ENCODE results near the gene AGMAT.
"Not testable (repeated sequence)": the region's sequence is repeated elsewhere in the genome, so short reads cannot be mapped to it uniquely, and the experiment has no call there.

Gene AGMAT

DNA sequence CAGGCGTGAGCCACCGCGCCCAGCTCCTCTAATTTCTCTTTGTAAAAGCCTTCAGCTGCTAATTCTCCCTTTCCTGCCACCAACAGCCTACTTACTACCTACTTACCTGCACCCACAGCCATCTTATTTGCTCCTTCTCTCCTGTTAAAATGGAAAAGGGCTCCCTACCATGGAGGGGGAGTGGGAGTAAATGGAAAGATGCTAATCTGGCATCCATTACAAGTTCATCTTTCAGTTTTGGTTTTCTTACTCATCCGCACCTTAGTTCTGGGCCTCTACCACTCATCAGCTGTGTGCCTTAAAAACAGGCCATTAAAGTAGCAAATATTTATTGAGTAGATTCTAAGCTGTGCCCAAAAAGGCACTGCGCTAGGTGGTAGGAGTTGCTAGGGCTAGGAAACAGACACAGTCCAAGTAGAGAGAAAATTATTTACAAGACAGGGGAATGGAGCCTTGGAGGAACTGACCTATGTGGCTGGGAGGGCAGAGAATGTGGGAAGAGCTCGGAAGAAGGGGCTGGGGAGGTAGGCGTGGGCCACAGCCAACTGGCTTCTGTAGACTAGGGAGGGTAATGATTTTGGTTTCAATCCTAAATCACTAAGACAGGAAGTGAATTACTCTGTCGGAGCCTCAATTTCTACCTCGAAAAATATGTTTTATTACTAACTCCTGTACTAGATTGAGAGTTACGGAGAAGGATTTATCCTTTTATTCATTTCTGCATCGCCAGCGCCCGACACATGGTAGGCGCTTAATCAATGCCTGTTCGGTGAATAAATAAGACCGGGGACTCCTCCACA, 31.7 kb upstream of the AGMAT start:
- no peak for DNase-seq (ENCODE audit: low read depth in 3 of 3)

- DNase-seq (ENCODE audit: low read depth in 3 of 3) = no peak
Observed at GRCh38 chr1:15610167-15610566, 25.3 kb upstream of the AGMAT start.

DNA sequence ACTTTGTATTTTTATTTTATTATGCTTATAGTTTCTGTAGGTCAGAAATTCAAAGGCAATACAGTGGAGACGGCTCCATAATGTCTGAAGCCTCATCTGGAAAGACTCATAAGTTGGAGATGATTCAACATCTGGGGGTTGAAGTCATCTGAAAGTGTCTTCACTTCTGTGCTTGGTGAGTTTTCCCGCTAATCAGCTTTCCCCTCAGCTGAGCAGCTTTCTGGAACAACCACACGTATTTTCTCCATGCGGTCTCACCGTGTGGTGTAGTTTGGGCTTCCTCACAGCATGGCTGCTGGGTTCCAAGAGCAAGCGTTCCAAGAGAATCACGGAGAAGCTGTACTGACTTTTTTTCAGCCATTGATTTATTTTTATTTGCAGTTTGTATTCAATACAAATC, 24.8 kb upstream of the AGMAT start:
- DNase-seq (ENCODE audit: low read depth in 3 of 3) = no peak

DNA sequence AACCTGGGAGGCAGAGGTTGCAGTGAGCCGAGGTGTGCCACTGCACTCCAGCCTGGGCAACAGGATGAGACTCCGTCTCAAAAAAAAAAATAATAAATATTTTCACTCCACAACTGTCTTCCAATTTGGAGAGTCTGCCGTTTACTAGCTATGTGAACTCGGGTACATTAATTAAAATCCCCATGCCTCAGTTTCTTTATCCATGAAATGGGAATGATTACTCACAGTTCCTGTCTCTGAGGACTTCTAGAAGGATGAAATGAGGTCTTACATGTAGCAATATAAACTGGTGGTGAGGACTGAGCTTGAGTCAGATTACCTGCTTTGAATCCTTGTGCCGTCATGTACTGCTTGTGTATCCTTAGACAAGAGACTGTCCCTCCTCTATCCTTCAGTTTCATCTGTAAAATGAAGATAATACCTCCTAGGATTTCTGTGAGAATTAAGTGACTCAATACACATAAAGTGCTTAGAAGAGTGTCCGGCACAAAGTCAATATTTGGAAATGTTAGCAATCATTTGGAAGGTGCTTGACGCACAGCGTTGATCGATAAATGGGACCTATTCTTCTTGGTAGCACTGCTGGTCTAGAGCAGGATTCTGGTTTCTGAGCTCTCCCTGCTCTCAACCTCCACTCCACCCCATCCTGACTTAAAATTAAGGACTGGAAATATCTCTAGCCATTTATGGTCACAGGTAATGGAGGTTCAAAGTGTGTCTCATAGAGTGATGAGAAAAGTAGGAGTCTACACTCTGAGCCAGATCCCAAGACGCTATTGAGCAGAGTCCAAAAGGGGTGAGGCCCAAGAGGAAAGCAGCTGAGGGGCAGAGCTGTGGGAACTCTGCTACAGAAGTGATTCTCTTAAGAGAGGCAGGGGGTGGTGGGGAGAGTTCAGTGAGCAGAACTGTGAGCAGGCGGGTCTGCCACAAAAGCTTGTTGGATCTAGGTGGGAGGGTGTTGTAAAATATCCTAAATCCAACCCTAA, 20.8 kb upstream of the AGMAT start:
- no peak for DNase-seq (ENCODE audit: low read depth in 3 of 3)

DNA sequence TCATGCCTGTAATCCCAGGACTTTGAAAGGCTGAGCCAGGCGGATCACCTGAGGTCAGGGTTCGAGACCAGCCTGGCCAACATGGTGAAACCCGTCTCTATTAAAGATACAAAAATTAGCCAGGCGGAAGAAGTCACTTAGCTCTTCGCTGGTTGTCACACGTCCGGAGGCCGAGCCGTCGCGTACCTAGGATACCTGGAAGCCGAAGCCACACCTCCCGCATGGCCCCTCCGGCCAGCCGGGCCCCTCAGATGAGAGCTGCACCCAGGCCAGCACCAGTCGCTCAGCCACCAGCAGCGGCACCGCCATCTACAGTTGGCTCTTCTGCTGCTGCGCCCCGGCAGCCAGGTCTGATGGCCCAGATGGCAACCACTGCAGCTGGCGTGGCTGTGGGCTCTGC, 19.5 kb upstream of the AGMAT start:
- DNase-seq (ENCODE audit: low read depth in 3 of 3) = not testable (repeated sequence)

- not testable (repeated sequence) for DNase-seq (ENCODE audit: low read depth in 3 of 3)
Observed at GRCh38 chr1:15603966-15604282, 19.1 kb upstream of the AGMAT start.

GRCh38 chr1:15603050-15603965, 18.5 kb upstream of the AGMAT start:
- DNase-seq (ENCODE audit: low read depth in 3 of 3) = peak; percentile 81 to 91 (median 86)

GRCh38 chr1:15598436-15598835, 13.6 kb upstream of the AGMAT start:
- no peak for DNase-seq (ENCODE audit: low read depth in 3 of 3)

- no peak for DNase-seq (ENCODE audit: low read depth in 3 of 3)
Observed at GRCh38 chr1:15595809-15596617, 11.2 kb upstream of the AGMAT start.

- DNase-seq (ENCODE audit: low read depth in 3 of 3) = no peak
Observed at GRCh38 chr1:15592285-15592684, 7.4 kb upstream of the AGMAT start.

DNA sequence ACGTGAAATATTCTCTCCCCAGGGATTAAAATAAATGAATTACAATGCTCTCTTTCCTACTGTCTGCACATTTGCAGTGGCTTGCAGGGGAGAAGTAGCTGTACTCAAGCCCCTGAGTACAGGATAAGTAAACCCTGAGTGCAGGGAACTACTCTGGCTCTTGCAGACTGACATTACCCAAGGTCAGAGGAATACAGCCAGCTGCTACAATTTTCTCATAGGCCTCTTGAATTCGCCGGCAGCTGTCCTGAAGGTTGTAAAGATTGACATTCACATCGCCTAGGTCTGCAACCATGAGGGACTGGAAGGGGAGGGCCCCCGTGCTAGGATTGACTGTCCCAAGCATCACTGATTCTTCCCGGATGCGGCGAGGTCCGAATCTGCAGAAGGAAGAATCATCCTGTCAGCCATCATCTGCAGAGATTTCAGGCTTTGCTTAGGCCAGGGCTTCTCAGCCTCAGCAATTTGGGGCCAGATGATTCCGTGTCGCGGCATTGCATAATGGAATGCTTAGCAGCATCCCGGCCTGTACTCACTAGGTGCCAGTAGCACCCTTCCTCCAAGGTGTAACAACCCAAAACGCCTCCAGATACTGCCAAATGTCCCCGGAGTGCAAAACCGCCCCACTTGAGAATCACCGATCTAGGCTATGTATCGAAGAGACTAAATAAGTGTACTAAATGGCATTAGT, 1.7 kb downstream of the AGMAT start:
- no peak for DNase-seq (ENCODE audit: low read depth in 3 of 3)

GRCh38 chr1:15579683-15580047, 5.2 kb downstream of the AGMAT start:
- no peak for DNase-seq (ENCODE audit: low read depth in 3 of 3)

DNA sequence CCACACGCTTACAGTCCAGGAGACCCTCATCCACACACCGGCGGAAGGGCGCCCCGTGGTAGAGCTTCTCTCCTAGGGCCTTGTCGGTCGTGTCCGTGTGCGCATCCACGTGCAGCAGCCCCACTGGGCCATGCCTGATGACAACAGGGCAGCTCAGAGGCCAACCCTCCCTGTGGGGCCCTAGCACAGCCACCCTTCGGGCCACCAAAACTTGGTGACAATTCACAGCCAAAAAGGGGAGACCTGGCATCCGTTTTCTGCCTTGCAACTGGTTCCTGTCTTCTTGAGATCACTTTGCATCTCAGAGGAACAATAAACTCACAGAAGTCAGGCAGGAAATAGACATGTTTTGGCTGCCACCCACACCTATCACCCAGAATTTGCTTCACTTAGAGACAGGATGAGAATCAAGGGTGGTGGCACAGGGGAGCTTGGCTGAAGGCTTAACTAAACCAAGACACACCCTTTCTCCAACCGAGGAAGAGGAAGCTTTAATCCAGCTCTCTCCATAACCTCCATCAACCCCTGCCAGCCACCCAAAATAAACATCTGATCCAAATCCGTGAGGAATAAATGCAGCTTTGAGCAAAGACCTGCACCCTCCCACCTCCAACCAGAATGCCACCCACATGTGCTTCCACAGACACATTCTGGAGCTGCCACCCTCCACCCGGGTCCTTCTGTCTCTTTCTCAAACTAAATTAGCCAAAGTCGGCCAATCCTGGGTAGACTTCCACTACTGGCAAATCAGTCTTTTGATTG, 5.7 kb downstream of the AGMAT start:
- peak in 1 of 3 experiments; percentile 2 for DNase-seq (ENCODE audit: low read depth in 3 of 3)

DNA sequence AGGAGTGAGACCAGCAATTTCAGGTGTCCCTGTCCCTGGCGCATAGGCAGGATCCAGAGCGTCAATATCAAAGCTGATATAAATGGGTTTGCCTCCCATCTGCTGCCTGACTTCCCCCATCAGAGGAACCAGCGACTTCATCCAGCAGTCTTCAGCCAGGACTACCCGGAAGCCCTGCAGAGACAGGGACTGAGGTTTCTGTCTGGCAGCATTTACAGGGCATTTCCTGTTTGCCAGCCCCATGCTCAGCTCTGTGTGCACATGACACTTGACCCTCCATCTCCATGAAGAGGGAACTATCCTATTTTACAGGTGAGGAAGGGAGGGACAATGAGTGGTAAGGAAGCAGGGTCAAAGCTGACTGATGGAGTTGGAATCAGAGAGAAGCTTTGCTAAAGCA, 7.2 kb downstream of the AGMAT start:
- DNase-seq (ENCODE audit: low read depth in 3 of 3) = no peak

GRCh38 chr1:15575549-15576150, 9.2 kb downstream of the AGMAT start:
- no peak for DNase-seq (ENCODE audit: low read depth in 3 of 3)

DNA sequence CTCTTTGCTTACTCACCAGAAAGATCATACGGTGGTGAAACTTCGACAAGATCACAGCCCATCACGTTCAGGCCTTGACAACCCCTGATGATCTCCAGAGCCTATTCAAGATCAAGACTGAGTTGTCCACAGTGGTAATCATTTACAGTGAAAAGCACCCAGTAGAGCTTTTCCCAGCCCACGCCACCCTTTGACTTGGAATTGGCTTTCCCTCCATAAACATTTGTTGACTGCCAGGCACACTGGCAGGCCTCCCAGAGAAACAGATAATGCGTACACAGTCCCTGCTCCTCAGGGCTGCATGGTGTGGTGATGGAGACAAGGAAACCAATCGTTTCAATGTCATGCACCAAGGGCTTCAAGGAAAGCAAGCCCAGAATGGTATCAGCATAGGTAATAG, 10.1 kb downstream of the AGMAT start:
- no peak for DNase-seq (ENCODE audit: low read depth in 3 of 3)

- no peak for DNase-seq (ENCODE audit: low read depth in 3 of 3)
Observed at GRCh38 chr1:15573477-15573876, 11.4 kb downstream of the AGMAT start.

GRCh38 chr1:15571266-15571665, 13.6 kb downstream of the AGMAT start:
- no peak for DNase-seq (ENCODE audit: low read depth in 3 of 3)

GRCh38 chr1:15570861-15571260, 14.0 kb downstream of the AGMAT start:
- DNase-seq (ENCODE audit: low read depth in 3 of 3) = no peak
